Kidney glomerular epithelial cell (primary cell): Measurements from ENCODE around the gene MCC.
A peak's percentile ranks its signal among the peaks of the same experiment; 100 is the strongest.
"Not testable (repeated sequence)": the region's sequence is repeated elsewhere in the genome, so short reads cannot be mapped to it uniquely, and the experiment has no call there.

Source experiments
- DNase-seq: peaks from one replicate; lab custom pipeline; 2025; lab: John Stamatoyannopoulos, UW

Gene MCC

DNA sequence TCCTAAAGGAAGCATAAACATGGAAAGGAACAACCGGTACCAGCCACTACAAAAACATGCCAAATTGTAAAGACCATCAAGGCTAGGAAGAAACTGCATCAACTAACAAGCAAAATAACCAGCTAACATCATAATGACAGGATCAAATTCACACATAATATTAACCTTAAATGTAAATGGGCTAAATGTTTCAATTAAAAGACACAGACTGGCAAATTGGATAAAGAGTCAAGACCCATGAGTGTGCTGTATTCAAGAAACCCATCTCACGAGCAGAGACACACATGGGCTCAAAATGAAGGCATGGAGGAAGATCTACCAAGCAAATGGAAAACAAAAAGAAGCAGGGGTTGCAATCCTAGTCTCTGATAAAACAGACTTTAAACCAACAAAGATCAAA, 411.6 kb downstream of the MCC start:
- DNase-seq, result not testable (repeated sequence)

DNA sequence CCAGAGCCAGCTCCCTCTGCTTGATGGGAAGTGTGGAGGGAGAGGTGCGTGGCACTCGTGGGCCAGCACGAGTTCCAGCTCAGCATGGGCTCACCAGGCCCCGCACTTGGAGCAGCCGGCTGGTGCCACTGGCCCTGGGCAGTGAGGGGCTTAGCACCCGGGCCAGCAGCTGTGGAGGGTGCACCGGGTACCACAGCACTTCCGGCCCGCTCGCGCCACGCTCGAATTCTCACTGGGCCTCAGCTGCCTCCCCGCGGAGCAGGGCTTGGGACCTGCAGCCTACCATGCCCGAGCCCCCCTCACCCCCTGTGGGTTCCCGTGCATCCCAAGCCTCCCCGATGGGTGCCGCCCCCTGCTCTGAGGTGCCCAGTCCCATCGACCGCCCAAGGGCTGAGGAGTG, 413.2 kb downstream of the MCC start:
- DNase-seq, result no peak

DNA sequence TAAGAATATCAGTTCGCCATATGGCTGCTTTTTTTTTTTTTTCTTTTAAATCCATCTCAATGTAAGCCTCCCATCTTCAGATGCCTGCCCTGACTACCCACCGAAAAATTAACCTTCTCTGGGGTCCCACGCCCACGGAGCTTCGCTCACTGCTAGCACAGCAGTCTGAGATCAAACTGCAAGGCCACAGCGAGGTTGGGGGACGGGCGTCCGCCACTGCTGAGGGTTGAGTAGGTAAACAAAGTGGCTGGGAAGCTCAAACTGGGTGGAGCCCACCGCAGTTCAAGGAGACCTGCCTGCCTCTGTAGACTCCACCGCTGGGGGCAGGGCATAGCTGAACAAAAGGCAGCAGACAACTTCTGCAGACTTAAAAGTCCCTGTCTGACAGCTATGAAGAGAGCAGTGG, 414.6 kb downstream of the MCC start:
- not testable (repeated sequence) for DNase-seq

DNA sequence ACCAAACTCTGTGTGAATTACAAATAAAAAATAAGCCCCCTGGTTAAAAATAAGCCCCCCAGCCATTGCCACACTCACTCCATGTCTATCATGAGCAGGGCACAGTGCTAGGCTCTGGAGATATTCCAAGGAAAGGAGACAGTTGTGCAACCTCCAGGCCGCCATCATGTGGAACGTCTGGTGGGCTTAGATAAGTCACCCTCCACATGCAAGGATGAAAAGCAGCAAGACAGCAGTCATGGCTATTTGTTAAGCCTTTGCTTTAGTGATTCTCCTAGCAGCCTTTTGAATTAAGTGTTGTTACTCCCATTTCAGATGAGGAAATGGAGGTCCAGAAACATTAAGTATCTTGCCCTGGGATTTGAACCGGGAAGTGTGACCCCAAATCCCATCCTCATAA, 416.9 kb downstream of the MCC start:
- no peak for DNase-seq

DNA sequence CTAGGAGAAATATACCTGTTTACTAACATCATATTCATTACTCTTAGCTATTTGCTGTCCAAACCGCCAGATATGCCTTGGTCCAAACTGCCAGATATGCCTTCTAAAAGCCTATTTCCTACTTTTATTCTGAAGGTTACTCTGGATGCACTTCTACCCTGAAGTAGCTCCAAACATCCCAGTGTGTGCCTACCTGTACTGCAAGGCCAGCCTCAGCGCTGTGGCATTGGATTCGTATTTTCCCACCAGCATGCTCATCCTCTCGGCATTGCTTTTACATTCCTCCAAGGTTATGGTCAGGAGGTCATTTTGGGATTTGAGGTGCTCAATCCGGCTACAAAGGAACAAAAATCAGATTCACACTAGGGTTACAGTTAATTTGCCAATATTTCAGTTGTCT, 417.4 kb downstream of the MCC start:
- DNase-seq, result no peak

DNA sequence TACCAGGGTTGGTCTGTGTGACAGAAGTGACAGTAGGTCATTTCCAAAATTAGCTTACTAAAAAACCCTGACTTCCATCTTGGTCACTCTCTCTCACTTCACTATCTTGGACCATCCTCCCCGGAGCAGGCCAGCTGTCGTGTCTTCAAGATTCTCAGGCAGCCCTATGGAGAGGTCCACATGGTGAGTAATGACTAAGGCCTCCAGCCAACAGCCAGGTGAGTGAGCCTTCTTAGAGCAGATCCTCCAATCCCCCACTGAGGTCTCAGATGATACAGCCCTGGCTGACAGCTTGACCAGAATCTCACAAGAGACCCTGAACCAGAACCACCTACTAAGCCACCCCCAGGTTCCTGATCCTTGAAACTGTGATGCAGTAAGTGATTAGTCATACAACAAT, 419.7 kb downstream of the MCC start:
- peak; percentile 77 for DNase-seq

DNA sequence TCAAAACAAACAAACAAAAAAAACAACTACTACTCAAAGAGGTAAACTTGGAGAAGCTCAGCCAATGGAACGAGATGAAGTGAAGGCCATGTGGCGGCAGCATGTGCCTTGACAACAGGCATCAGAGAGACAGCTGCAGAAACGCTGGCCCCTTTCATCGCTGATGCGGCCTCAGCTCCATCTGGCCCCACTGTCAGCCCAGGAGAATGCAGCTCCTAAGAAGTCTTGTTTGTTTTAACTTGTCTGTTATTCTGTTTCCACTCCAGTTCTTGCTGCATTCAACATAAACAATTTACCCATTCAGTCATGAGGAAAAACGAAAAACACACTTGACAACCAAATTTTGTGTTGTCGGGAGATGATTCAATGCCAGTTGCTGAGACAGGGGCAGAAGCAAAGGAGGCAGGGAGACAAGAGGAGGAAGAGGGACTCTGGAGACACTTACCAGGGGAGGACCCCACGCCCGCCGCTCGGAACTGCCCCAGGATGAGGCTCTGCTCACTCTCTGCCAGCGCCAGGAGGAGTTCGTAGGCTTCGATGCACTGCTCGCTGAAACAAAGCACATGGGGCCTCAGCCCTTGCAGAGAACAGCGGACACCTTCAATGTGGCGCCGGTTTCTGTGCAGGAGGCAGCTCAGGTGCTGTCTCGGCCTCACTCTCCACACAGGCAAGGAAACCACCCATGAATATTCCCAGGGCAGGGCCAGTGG, 420.5 kb downstream of the MCC start:
- DNase-seq, result no peak

DNA sequence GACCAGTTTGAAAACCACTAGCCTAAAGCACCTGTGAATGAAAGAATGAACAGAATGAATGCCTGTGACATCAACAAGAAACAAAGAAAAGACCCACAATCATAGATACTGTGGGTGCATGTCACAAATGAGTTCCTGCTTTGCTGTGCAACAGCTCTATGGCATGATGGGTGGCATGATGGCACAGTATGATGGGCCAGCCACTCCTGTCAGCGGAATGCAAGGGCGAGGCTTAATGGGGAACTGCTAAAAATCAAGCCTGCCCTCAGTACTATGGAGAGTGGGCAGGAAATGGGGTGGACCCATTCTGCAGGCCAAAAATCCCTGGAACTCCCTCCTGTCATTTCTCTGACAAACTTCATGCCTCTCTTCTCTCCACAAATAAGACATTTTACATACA, 422.6 kb downstream of the MCC start:
- no peak for DNase-seq

DNA sequence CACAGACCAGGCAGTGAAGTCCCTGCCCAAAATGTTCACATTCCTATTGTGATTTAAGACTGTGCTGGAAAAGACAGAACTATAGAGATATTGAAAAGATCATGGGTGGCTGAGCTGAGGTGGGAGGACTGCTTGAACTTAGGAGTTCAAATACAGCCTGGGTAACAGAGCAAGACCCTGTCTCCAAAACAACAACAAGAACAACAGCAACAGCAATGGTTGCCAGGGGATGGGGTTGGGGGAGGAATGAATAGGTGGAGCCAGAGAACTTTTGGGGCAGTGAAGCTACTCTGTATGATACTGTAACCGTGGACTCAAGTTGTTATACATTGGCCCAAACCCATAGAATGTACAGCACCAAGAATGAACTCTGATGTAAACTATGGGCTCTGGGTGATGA, 423.4 kb downstream of the MCC start:
- DNase-seq, result no peak

DNA sequence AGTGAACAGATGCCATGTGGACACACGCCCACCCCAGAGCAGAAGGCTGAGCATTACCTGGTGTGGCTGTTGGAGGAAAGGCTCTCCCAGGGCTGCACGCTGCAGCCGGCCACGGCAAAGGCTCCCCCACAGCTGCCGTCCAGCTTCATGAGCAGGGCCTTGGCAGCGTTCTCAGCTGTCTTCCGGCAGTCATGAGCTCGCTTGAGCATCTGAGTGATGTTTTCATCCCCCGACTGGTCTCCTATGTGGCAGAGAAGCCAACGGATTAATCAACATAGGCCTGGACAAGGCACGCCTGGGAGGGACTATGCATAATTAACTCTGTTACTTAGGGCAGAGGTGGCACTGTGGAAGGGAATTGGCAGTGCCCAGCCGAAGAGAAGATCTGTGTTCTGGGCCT, 424.3 kb downstream of the MCC start:
- DNase-seq, result no peak

DNA sequence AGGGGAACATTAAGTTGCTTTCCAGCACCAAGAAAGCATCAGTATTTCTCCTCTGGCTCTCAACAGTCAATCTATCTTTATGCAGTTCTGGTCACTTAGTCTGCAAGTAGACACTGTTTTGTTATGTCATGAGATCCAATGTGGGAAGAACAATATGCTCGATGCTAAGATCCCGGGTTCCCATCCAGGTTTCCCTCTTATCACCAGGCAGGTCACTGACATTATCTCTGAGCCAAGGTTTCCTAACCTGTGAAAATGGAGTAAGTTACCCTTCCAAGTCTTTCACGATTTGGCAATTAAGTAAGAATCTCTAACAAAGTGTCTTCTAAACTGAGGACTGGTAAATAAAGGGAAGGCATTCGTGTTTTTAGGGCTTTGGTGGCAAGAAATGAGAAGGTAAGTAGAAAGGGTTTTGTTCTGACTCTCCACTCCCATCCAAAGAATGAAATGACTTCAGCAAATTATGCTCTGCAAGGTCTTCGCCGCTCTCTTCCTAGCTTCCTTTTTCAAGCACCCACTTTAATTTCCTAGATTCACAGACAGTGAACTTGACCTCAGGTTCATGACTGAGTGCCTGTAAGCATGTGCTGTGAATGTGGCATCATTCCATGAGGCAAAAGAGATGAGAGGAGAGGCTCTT, 425.3 kb downstream of the MCC start:
- no peak for DNase-seq

DNA sequence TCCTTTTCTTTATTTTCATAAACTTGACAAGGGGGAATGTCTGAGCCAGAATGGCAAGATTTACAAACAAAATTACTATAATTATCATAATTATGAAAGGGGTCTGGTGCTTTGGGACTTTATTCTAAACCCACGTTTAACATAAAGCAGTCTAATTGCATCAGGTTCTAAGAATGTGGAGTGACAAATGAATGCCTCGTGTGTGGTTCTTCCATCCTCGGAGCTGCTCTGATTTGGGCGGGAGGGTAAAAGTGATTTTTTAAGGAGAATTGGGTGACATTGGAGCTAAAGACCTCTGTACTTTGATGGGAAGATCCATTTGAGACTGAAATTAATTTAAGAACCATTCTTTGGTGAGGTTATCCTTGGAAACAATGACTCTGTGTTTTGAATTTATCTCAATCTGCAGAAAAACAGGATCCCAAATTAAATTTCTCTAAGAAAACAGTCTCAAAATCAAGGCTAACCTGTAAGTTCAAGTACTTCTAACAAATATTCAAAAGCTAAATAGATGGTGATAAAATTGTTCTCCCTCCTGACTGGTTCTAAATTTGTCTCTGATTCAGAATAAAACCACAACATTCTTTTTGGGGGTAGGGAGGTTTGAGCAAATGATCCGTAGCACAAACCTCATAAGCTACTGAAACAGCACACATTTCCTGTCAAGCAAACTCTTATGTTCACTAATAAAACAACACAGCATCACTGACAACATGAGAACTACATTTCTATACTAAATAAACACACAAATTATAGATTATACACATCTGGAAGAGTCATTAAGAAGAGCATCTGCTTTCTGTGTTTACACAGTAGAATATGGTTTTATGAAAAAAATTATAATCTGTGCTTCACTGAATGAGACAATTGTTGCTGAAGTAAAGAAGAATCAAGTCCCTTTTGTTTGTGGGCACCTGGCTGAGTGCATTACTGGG, 426.1 kb downstream of the MCC start:
- peak; percentile 96 for DNase-seq

DNA sequence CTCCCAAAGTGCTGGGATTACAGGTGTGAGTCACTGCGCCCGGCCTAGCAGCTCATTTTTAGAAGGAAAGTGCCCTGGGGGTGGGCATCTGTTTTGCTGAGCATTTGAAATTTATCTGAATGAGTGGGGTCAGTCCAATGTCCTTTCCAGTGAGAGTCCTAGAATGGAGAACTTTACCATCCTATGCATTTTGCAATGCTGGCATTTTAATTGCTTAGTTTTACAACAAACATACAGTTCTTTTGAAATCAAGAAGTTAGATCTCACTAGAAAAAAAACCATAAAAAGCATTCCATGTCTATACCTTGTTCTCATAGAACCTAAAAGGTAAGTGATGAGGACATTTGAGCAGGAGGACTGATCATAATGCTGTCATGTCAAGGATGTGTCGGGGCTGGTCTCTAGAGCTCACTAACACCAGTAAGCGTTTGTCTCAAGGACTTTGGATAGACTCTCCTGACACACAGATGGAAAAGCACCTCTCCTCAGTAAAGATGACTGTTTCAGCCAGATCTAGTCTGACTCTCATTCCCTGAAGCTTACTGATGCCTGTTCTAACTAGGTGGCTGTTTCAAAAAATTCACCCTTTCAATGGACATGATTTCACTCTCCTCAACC, 427.7 kb downstream of the MCC start:
- DNase-seq, result no peak

DNA sequence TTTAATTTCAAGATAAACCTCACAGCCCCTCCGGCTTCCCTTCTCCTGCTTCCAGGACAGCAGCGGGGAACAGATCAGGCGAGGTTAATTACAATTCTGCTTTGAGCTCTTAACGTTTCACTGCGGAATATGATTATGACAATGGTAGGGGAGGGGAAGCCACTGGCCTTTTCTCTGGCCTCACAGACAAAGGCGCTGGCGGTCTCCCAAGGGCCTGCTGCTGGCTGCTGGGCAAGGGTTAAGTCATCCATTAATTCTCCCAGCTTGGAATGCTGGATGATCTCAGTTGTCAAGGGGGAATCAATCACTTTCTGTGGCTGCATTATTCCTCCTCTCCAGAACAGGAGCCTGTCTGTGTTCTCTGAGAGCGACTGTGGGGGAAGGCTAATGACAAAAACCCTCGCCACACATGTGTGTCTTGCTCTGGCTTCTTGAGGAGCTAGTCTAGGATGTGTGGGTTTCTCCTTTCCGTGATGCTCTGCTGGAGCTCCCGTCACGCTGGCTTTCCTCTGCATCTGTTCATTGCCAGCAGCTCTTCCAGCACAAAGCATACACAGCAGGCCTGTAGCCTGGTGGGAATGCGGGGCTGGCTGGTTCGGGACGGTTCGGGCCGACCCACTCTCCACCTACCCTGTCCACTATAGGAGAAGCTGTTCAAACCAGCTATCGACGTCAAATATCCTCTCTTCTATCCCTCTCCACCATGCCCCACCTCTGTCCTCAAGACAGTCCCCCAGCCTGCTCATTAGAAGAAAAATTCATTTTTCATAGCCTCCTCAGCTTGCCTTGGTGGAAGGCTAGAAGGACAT, 428.8 kb downstream of the MCC start:
- DNase-seq, result peak; percentile 94

DNA sequence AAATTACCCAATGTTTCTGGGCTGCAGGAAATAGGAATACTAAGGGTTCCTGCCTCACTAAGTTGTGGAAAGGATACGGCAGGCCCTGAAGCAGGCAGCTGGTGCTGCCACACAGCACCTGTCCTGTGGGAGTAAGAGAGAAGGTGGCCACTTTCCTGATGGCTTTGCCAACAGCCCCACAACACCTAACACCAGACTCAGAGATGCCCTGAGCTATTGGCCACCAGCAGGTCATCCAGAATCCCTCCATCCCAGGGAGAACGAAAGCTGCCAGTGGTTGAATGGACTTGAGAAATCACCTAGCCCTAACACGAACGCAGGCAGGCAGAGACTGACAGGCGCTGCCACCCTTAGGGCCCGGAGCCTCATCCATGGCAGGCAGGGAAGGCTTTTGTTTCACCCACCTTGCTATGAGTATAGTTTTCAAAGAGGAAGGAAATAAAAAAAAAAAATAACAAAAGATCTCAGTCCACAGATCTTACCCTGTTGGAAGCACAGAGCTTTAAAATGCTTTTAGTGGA, 429.5 kb downstream of the MCC start:
- DNase-seq, result no peak

DNA sequence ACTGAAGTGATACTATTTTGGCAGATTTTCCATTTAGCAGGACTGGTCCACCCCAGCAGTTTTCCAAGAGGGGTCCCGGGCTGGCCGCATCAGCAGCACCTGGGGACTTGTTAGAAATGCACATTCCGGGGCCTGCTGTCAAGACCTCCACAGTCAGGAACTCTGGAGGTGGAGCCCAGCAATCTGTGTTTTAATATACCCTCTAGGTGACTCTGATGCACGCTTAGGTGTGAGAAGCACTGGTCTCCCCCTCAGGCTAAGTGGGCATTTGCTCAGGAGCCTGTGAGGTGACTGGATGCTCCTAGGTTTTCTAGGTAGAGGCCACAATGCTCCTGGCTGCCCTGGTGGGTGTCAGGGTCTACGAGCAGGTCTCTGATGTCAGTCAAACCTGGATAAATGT, 430.0 kb downstream of the MCC start:
- DNase-seq, result no peak

DNA sequence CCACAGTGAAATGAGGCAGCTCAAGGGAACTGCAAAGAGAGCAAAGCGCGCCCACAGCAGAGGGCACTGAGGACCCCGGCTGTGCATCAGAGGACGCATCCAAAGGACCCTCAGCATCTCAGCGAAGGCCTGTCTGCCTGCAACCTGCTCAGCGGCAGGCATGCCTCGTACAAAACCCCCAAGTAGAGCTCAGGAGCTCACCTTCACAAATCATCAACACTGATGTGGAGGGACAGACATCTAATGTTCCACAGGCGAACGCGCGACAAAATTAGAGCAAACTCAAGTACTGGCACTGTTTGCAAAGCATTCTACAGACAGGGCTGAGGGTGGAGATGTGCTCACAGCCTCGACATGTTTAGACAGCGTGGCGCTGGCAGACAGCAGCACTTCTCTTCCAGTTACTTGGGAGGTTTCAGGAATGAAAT, 430.7 kb downstream of the MCC start:
- no peak for DNase-seq

DNA sequence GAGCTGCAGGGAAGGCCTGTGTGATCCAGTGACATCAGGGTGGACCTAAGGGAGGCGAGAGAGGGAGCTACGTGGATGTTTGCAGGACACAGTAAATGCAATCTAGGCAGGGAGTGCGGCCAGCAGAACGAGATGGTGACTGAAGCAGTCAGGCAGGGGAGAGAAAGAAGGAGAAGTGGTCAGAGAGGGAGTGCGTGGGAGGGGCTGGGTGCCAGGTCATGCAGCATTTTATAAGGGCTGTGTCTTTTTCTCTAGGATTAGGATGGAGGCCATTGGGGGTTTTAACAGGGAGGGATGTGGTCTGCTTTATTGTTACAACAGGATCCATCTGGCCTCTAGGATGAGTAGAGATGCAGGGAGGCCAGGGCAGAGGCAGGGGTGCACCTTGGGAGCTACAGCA, 431.3 kb downstream of the MCC start:
- peak; percentile 33 for DNase-seq

DNA sequence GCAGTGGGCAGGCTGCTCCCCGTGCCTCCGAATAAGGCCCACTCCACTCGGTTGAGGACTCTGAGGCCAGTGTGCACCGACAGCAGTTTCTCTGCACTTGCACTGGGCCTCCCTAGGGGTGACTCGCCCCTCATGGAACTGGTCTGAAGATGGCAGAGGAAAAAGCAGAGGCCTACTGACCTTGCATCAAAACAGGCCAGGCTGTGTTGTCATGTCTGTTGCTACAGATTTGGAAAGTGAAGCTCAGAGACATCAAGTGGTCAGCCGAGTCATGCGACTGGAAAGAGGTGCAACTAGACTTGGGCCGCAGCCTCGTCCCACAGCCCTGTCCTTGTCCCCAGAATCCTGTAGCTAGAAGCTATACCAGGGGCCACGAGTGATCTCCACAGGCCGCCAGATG, 433.4 kb downstream of the MCC start:
- DNase-seq, result no peak

DNA sequence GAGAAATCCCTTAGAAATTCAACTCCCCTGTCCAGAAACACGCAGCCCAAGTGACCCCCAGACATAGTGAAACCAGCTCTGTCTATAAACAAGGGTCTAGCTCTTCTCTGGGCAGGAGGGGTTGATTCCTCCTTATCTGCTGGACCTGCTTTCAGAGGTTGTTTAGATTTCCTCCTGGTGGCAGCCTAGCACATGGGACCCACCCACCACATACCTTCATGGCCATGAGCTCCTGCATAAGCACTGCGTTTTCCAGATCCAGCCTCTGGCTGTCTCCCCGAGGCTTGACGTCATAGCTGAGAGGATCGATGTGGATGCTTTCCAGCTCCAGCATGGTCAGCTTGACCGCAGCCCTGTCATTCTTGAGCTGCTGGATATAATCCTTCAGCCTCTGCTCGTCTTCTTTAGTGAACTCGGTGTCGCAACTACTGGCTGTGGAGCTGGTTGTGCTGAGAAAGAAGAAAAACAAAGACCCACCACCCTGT, 434.7 kb downstream of the MCC start:
- no peak for DNase-seq
